ENCODE measurements around the gene PPP2R3A.

PPP2R3A gene

GRCh38 chr3:136195258-136196063, 229.9 kb downstream of the PPP2R3A start:
- Histone ChIP-seq H3K4me3 (ENCODE audit: low read length, poor library complexity, severe bottlenecking) (peak overlapping the region; percentile 86), H4K20me1 (ENCODE audit: insufficient read depth, low read length, poor library complexity, severe bottlenecking) (peaks cover 48% of the 10 kb centered on the region)

GRCh38 chr3:136196064-136196400, 230.5 kb downstream of the PPP2R3A start, which contains the start of gene MSL2:
MSL2 (minus strand) TSS chr3:136196335; CDS start chr3:136195113, 1,222 bp downstream.
- Histone ChIP-seq H3K4me3 (ENCODE audit: low read length, poor library complexity, severe bottlenecking) (peak within 1 kb of the TSS; percentile 86), H3K9me2 (replicated peaks; ENCODE audit: low read depth, low read length) (no peaks in the 10 kb centered on the region), H2AFZ (ENCODE audit: low read length) (peak within 1 kb of the TSS; percentile 76), H3K4me2 (ENCODE audit: low read depth, low read length, poor library complexity, severe bottlenecking) (peak within 1 kb of the TSS; percentile 99), H3K9me3 (ENCODE audit: insufficient read depth, low read depth, low read length) (no peaks in the 10 kb centered on the region), H4K20me1 (ENCODE audit: insufficient read depth, low read length, poor library complexity, severe bottlenecking) (peaks cover 42% of the 10 kb centered on the region), H3K4me1 (ENCODE audit: insufficient read depth, low read length, poor library complexity, severe bottlenecking) (peaks cover 26% of the 10 kb centered on the region), H3K27me3 (ENCODE audit: insufficient read depth, low read length, poor library complexity, severe bottlenecking) (peaks cover 5% of the 10 kb centered on the region), H3K9ac (ENCODE audit: low read depth, low read length, poor library complexity, severe bottlenecking) (peak within 1 kb of the TSS; percentile 93), H3K36me3 (ENCODE audit: insufficient read depth, low read length) (no peaks in the 10 kb centered on the region), H3F3A (ENCODE audit: low read depth) (peaks cover 7% of the 10 kb centered on the region; the same call in 1 of the 2 replicates), H3K79me2 (ENCODE audit: insufficient read depth, low read length) (peaks cover 60% of the 10 kb centered on the region)
- no peak for TF ChIP-seq EZH2phosphoT487 (IDR thresholded peaks at IDR 0.05; ENCODE audit: borderline replicate concordance)
- no peak for TF ChIP-seq CTCF (conservative IDR thresholded peaks at IDR 0.05; ENCODE audit: low read length)

More at GRCh38 chr3:136195258-136196063, 229.9 kb downstream of the PPP2R3A start:
- Histone ChIP-seq H3K27me3 (ENCODE audit: insufficient read depth, low read length, poor library complexity, severe bottlenecking) (peaks cover 5% of the 10 kb centered on the region), H3K4me1 (ENCODE audit: insufficient read depth, low read length, poor library complexity, severe bottlenecking) (peaks cover 32% of the 10 kb centered on the region), H3K79me2 (ENCODE audit: insufficient read depth, low read length) (peaks cover 66% of the 10 kb centered on the region), H3K4me2 (ENCODE audit: low read depth, low read length, poor library complexity, severe bottlenecking) (peak overlapping the region; percentile 99), H3K36me3 (ENCODE audit: insufficient read depth, low read length) (no peaks in the 10 kb centered on the region), H3K9me2 (replicated peaks; ENCODE audit: low read depth, low read length) (no peaks in the 10 kb centered on the region), H3F3A (ENCODE audit: low read depth) (peaks cover 7% of the 10 kb centered on the region; the same call in 1 of the 2 replicates), H3K9ac (ENCODE audit: low read depth, low read length, poor library complexity, severe bottlenecking) (peak overlapping the region; percentile 93), H3K9me3 (ENCODE audit: insufficient read depth, low read depth, low read length) (no peaks in the 10 kb centered on the region), H2AFZ (ENCODE audit: low read length) (peak overlapping the region; percentile 76)
- TF ChIP-seq CTCF (conservative IDR thresholded peaks at IDR 0.05; ENCODE audit: low read length) (no peak), EZH2phosphoT487 (IDR thresholded peaks at IDR 0.05; ENCODE audit: borderline replicate concordance) (no peak)

- TF ChIP-seq EZH2phosphoT487 (IDR thresholded peaks at IDR 0.05; ENCODE audit: borderline replicate concordance), result no peak
- no peak for TF ChIP-seq CTCF (conservative IDR thresholded peaks at IDR 0.05; ENCODE audit: low read length)
- H3K9me3 ChIP-seq (ENCODE audit: insufficient read depth, low read depth, low read length), result no peaks in the 10 kb centered on the region
- H4K20me1 ChIP-seq (ENCODE audit: insufficient read depth, low read length, poor library complexity, severe bottlenecking), result peaks cover 38% of the 10 kb centered on the region
- H3K79me2 ChIP-seq (ENCODE audit: insufficient read depth, low read length), result peaks cover 55% of the 10 kb centered on the region
- peak overlapping the region; percentile 86 for H3K4me3 ChIP-seq (ENCODE audit: low read length, poor library complexity, severe bottlenecking)
- peak overlapping the region; percentile 93 for H3K9ac ChIP-seq (ENCODE audit: low read depth, low read length, poor library complexity, severe bottlenecking)
- H3K9me2 ChIP-seq (replicated peaks; ENCODE audit: low read depth, low read length), result no peaks in the 10 kb centered on the region
- H3K4me2 ChIP-seq (ENCODE audit: low read depth, low read length, poor library complexity, severe bottlenecking), result peak overlapping the region; percentile 90
- peaks cover 7% of the 10 kb centered on the region; the same call in 1 of the 2 replicates for H3F3A ChIP-seq (ENCODE audit: low read depth)
- H3K4me1 ChIP-seq (ENCODE audit: insufficient read depth, low read length, poor library complexity, severe bottlenecking), result peaks cover 23% of the 10 kb centered on the region
- H3K36me3 ChIP-seq (ENCODE audit: insufficient read depth, low read length), result no peaks in the 10 kb centered on the region
- peak overlapping the region; percentile 56; the same call in 1 of the 2 replicates for H2AFZ ChIP-seq (ENCODE audit: low read length)
- peaks cover 5% of the 10 kb centered on the region for H3K27me3 ChIP-seq (ENCODE audit: insufficient read depth, low read length, poor library complexity, severe bottlenecking)
Measured at GRCh38 chr3:136196401-136197158, 231.1 kb downstream of the PPP2R3A start.

Data from Loucy (cell line).